ENCODE measurements around the gene NDUFC2.

Gene NDUFC2

DNA sequence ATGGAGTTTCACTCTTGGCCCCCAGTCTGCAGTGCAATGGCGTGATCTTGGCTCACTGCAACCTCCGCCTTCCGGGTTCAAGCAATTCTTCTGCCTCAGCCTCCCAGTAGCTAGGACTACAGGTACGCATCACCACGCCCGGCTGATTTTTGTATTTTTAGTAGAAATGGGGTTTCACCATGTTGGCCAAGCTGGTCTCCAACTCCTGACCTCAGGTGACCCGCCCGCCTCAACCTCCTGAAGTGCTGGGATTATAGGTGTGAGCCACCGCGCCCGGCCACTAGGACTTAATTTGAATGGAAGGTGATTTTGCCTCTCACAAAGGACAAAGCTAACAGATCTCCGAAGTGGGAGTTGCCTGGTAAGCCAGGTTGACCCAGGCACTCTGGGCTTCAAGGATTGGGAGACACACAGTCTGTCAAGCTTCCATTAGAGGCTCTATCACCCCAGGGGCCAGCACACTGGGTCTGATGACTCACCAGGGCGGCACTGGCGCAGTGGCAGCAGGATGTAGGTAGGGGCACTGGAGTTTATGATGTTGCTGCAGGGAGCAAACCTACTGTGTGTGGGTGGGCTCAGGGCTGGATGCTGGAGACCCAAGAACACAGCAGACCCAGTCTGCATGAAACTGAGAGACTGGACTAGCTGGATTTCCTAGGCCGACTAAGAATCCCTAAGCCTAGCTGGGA lies 38.8 kb downstream of the NDUFC2 start:
- no peak for DNase-seq (ENCODE audit: extremely low read depth, low read depth)

DNA sequence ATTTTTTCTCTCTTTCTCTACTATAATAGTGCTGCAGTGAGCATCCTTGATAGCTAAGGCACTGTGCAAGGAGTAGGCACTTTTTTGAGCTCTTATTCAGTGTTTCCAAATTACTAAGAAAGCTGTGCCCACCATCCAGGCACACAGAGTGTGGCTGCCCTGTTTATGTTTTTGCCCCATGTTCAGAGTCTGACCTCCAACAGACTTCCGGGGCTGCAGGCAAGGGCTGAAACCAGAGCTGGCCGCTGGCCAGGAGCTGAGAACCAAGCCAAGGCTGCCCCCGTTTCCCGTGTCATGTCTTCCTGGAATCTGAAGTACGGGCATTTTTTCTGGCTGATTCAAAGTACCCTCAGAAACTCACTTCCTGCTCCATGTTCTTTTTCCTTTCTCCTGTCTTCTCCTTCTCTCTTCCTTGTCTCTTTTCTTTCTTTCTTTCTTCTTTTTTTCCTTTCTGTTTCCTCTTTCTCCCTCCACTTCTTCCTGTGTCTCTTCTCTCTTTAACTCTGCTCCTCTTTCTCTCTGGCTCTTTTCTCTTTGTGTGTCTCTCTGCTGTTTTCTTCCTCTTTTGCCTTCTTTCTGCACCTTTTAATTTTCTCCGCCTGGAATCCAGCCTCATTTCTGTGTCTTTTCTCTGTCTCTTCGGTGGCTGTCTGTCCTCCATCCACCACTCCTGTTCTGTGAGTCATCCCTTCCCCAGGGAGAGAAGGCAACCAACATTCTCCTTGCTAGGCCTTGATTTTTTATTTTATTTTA lies 39.6 kb downstream of the NDUFC2 start:
- DNase-seq (ENCODE audit: extremely low read depth, low read depth): peak; percentile 54
- TF ChIP-seq, protein P1, sequence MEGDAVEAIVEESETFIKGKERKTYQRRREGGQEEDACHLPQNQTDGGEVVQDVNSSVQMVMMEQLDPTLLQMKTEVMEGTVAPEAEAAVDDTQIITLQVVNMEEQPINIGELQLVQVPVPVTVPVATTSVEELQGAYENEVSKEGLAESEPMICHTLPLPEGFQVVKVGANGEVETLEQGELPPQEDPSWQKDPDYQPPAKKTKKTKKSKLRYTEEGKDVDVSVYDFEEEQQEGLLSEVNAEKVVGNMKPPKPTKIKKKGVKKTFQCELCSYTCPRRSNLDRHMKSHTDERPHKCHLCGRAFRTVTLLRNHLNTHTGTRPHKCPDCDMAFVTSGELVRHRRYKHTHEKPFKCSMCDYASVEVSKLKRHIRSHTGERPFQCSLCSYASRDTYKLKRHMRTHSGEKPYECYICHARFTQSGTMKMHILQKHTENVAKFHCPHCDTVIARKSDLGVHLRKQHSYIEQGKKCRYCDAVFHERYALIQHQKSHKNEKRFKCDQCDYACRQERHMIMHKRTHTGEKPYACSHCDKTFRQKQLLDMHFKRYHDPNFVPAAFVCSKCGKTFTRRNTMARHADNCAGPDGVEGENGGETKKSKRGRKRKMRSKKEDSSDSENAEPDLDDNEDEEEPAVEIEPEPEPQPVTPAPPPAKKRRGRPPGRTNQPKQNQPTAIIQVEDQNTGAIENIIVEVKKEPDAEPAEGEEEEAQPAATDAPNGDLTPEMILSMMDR (IDR thresholded peaks at IDR 0.05; ENCODE audit: low read depth, low read length): no peak

More for the DNA sequence above, 38.8 kb downstream of the NDUFC2 start:
- TF ChIP-seq, protein P1 (IDR thresholded peaks at IDR 0.05; ENCODE audit: low read depth, low read length): no peak

DNA sequence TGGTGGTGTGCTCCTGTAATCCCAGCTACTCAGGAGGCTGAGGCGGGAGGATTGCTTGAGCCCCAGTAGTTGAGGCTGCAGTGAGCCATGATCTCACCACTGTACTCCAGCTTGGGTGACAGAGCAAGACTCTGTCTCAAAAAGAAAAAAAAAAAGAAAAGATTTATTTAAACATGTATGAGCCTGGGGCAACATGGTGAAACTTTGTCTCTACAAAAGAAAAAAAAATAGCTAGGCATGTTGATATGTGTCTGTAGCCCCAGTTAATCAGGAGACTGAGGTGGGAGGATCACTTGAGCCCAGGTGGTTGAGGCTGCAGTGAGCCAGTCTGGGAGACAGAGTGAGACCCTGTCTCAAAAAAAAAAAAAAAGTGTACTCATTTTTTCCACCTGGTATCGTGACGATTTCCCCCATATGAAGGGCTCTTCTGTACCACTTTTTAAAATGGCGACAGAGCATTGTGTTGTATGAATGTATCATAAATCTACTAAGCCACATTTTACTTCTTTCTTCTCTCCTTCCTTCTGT lies 40.2 kb downstream of the NDUFC2 start:
- no peak for DNase-seq (ENCODE audit: extremely low read depth, low read depth)
- TF ChIP-seq, protein P1 (IDR thresholded peaks at IDR 0.05; ENCODE audit: low read depth, low read length): no peak

DNA sequence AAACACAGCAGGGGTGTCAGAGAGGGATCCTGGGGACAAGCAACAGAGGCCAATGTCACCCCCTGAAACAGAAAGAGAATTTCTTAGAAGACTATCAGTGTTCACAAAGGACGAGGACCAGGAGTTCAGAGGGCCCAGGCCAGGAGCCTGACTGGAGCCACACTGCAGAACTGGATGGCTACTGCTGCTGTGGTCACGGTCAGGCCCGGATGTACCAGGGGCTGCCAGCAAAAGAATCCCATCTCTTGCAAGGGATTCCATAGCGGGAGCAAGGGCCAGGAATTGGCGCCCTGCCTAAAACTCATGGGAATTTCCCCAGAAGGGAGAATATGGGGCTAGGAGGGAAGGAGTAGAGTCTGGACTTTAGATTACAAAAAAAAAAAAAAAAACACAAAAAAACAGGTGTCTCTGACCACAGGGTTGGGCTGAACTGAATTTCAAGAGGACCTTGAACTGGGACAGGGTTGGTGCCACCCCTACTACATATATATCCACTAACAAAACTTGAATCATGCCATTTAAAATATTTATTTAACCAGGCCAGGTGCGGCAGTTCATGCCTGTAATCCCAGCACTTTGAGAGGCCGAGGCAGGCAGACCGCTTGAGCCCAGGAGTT lies 40.9 kb downstream of the NDUFC2 start:
- TF ChIP-seq, protein P1 (IDR thresholded peaks at IDR 0.05; ENCODE audit: low read depth, low read length): no peak
- no peak for DNase-seq (ENCODE audit: extremely low read depth, low read depth)

DNA sequence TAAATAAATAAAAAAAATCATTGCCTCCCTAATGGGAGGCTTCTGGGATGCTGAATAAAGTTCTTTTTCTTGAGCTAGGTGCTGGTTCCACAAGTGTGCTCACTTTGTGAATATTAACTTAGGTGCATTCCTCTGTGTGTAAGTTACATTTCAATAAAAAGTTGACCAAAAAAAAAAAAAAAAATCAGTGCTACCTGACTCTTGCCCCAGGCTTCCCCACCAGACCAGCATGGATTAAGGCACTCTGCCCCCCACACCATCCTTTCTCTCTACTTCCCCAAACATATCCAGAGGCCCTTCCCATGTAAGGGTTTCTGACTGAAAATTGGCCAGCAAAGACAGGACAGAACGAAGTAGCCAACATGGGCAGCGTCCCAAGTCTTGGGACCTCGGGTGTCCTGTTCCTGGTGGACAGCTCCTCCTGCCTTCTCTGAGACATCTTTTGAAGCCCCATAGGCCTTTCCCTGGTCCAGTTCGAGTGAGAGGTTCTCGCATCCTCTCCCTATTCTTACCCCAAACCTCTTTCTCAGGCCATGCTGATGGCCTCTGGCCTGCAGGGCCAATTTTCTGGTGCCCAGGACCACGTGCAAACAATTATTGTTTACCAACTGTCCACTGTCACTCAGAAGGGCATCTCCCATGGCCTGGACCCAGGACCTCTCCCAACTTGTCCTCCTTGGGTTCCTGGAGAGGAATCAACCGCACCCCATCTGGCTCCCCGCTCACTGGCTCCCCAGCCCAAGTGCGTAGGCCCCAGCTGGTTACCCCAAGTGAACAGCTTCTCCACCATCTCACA lies 41.6 kb downstream of the NDUFC2 start:
- DNase-seq (ENCODE audit: extremely low read depth, low read depth): no peak
- TF ChIP-seq, protein P1 (IDR thresholded peaks at IDR 0.05; ENCODE audit: low read depth, low read length): no peak

DNA sequence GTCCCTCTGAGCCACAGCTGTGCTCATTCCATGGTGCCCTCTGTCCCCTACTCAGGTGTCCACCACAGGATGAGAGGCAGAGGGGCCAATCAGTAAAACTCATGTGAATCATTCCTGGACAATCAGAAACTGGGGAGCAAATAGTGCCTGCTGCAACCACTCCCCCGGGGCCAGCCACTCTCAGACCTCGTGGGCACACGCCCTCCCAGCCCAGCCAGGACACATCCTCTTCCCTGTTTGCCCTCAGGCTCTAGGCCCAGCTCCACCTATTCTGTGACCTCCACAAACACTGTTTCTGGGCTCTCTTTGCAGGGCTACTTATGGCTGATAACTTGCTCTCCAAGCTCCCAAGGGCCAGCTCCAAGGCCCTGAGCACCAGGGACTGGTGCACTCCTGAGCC lies 42.6 kb downstream of the NDUFC2 start:
- DNase-seq (ENCODE audit: extremely low read depth, low read depth): no peak
- TF ChIP-seq, protein P1 (IDR thresholded peaks at IDR 0.05; ENCODE audit: low read depth, low read length): no peak
